Esophagus squamous epithelium (tissue), 4 donors: ENCODE data around the gene ARL8B.

Source experiments
- CTCF ChIP-seq, 6 experiments: fragments of 450-650 bp in 4 of 6; fragments of 200-600 bp in 2 of 6; sonication (generic) in 2 of 6; IDR thresholded peaks; one replicate each; pipeline ENCODE4 v1.5.1; 2016 to 2019; ENCODE audit warnings: antibody characterized with exemption in 6 of 6, mild to moderate bottlenecking in 4 of 6, moderate library complexity in 4 of 6
- POLR2A ChIP-seq, 4 donors: fragments of 450-650 bp; IDR thresholded peaks; one replicate each; pipeline ENCODE4 v1.6.1; 2017; ENCODE audit warnings: antibody characterized with exemption in 4 of 4, mild to moderate bottlenecking in 4 of 4, moderate library complexity in 3 of 4

- TF ChIP-seq CTCF (IDR thresholded peaks at IDR 0.05) (no peak), POLR2A (IDR thresholded peaks at IDR 0.05) (no peak)
These were observed 35.4 kb upstream of the ARL8B start for GRCh38 chr3:5086708-5087107.
